Liver (tissue), 3 donors: ENCODE data around the gene CRY1.

ENCODE experiments used
- FOXA2 ChIP-seq: IDR thresholded peaks from 2 replicates; pipeline ENCODE4 v1.6.1; 2016; ENCODE audit warnings: antibody characterized with exemption
- TAF1 ChIP-seq: conservative IDR thresholded peaks from 2 replicates; pipeline ENCODE4 v1.6.1; 2016; ENCODE audit warnings: antibody characterized with exemption, mild to moderate bottlenecking
- TF ChIP-seq, protein P1 (sequence below): IDR thresholded peaks from 2 replicates; pipeline ENCODE4 v1.6.1; 2016; ENCODE audit warnings: antibody characterized with exemption
- TF ChIP-seq, protein P2 (sequence below): IDR thresholded peaks from 2 replicates; pipeline ENCODE4 v1.6.1; 2016; ENCODE audit warnings: antibody characterized with exemption
- TF ChIP-seq, protein P3 (sequence below): fragments of 150-350 bp; IDR thresholded peaks from 2 replicates; pipeline ENCODE4 v1.5.1; 2017; ENCODE audit warnings: improper control_type of control experiment, low read depth, low read length; ENCODE audit not compliant: missing input control
- donor health status: healthy.
- donor health status: healthy.

DNA sequence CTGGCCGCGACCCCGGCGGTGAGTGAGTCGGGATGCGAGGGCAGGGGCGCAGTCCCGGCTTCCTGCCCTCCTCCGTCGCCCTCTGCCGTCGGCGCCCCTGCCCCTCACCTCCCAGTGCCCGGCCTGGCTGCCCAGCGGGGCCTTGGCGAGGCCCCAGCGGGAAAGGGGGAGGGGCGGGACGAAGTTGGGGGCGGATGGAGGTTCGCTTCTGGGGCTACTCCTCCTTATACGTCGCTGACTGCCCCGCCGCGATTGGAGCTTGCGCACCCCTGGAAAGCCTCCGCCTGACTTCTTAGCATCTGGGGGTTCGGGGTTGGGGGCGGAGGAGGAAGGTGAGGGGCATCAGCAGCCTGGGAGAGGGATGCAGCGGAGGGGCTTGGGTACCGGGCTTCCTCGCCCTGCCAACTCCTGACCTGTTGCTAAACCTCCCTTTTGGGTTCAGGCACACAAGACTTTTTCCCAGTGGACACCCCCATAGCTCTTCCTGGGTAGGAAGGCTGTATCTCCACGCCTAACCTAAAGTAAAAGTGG is 137.2 kb downstream of the CRY1 start:
- TF ChIP-seq FOXA2 (no peak), TAF1 (no peak)
- TF ChIP-seq, protein P1, sequence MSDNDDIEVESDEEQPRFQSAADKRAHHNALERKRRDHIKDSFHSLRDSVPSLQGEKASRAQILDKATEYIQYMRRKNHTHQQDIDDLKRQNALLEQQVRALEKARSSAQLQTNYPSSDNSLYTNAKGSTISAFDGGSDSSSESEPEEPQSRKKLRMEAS, result no peak
- TF ChIP-seq, protein P2, sequence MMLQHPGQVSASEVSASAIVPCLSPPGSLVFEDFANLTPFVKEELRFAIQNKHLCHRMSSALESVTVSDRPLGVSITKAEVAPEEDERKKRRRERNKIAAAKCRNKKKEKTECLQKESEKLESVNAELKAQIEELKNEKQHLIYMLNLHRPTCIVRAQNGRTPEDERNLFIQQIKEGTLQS, result no peak
- TF ChIP-seq, protein P3, sequence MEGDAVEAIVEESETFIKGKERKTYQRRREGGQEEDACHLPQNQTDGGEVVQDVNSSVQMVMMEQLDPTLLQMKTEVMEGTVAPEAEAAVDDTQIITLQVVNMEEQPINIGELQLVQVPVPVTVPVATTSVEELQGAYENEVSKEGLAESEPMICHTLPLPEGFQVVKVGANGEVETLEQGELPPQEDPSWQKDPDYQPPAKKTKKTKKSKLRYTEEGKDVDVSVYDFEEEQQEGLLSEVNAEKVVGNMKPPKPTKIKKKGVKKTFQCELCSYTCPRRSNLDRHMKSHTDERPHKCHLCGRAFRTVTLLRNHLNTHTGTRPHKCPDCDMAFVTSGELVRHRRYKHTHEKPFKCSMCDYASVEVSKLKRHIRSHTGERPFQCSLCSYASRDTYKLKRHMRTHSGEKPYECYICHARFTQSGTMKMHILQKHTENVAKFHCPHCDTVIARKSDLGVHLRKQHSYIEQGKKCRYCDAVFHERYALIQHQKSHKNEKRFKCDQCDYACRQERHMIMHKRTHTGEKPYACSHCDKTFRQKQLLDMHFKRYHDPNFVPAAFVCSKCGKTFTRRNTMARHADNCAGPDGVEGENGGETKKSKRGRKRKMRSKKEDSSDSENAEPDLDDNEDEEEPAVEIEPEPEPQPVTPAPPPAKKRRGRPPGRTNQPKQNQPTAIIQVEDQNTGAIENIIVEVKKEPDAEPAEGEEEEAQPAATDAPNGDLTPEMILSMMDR, result no peak
